ENCODE results near the gene CHST15.

- TF ChIP-seq CTCF (IDR thresholded peaks at IDR 0.05; ENCODE audit: low read depth, low read length, missing input control) (no peak), GABPA (IDR thresholded peaks at IDR 0.05 in 1 of 2, conservative IDR thresholded peaks at IDR 0.05 in 1 of 2) (no peak), REST (IDR thresholded peaks at IDR 0.05) (no peak)
These were observed 11.8 kb downstream of the CHST15 start for GRCh38 chr10:124081547-124082140.
